Activated CD8-positive, alpha-beta T cell treated with anti-CD3 and anti-CD28 coated beads for 36 hours (primary cell): ENCODE measurements around the gene ZNF254. TPM values are rescaled to one million over a fixed set of nuclear protein-coding genes. Genes with fewer than 3 reads are reported as not detected.
A peak's percentile ranks its signal among the peaks of the same experiment; 100 is the strongest.
"Not testable (repeated sequence)": the region's sequence is repeated elsewhere in the genome, so short reads cannot be mapped to it uniquely, and the experiment has no call there.

ENCODE experiments used
- ATAC-seq: fragments of 200-7000 bp; cut with Tn5 transposase; one replicate; pipeline ENCODE4 v1.10.0; 2021; ENCODE audit warnings: mild to moderate bottlenecking, moderate library complexity
- CTCF ChIA-PET: fragments of 350-600 bp; sonication (Branson Sonifier 250); formaldehyde crosslinking; loops from one replicate; lab custom pipeline; 2021; ENCODE audit warnings: antibody characterized with exemption; lab: Charles Lee
- POLR2A ChIA-PET: fragments of 350-600 bp; sonication (Branson Sonifier 250); formaldehyde crosslinking; loops from one replicate; lab custom pipeline; 2021; ENCODE audit warnings: antibody characterized with exemption; lab: Charles Lee
- DNase-seq: peaks from one replicate; pipeline ENCODE4 v3.0.0-alpha.2; 2020
- H3K27ac Mint-ChIP-seq: one replicate; pipeline ENCODE4 v1.8.0; 2021; ENCODE audit warnings: mild to moderate bottlenecking, mixed read lengths
- H3K27me3 Mint-ChIP-seq: one replicate; pipeline ENCODE4 v1.8.0; 2021; ENCODE audit warnings: mixed read lengths
- H3K36me3 Mint-ChIP-seq: one replicate; pipeline ENCODE4 v1.8.0; 2021; ENCODE audit warnings: low read depth, mixed read lengths
- H3K4me1 Mint-ChIP-seq: one replicate; pipeline ENCODE4 v1.8.0; 2021; ENCODE audit warnings: low read depth, mixed read lengths
- H3K4me3 Mint-ChIP-seq: one replicate; pipeline ENCODE4 v1.8.0; 2021; ENCODE audit warnings: mild to moderate bottlenecking, moderate library complexity, mixed read lengths
- H3K9me3 Mint-ChIP-seq: one replicate; pipeline ENCODE4 v1.8.0; 2021; ENCODE audit warnings: mixed read lengths
- CTCF ChIP-seq: fragments of 200-600 bp; IDR thresholded peaks from one replicate; pipeline ENCODE4 v1.8.0; 2022; ENCODE audit warnings: antibody characterized with exemption, mild to moderate bottlenecking
- intact Hi-C: fragments of 100-400 bp; cut with micrococcal nuclease; formaldehyde crosslinking; loops from one replicate; pipeline ENCODE4 v1.10.0; 2022
- total RNA-seq, 2 experiments: library from RNA; stranded (reverse); gene quantifications; one replicate each; pipeline ENCODE4 v1.2.3, GENCODE V29; 2021

ZNF254 gene
- 10 to 100 TPM in 1 of 2 experiments, 1 to 10 TPM in 1; 9.7 to 10.0 TPM for total RNA-seq

- intact Hi-C loops: no loop called here
- ATAC-seq: peak; percentile 100
- no peak for TF ChIP-seq CTCF
- peaks cover 38% of the 10 kb centered on the region for H3K36me3 Mint-ChIP-seq
- CTCF ChIA-PET: interaction anchor here (0.9 to 1.1 kb wide), 2 partner anchors 13 to 45 kb away, joined by 3 to 4 read pairs; no protein-coding TSS in a partner anchor
- no peaks in the 10 kb centered on the region for H3K27me3 Mint-ChIP-seq
- H3K4me3 Mint-ChIP-seq: peak within 1 kb of the TSS; percentile 95
- POLR2A ChIA-PET: interaction anchor here (0.6 to 2.8 kb wide), 7 partner anchors 11 to 400 kb away, joined by 3 to 19 read pairs (median 4); partner anchors contain the start of genes ZNF675 and ZNF726
- no peaks in the 10 kb centered on the region for H3K9me3 Mint-ChIP-seq
- peak within 1 kb of the TSS; percentile 98 for H3K27ac Mint-ChIP-seq
- peaks cover 8% of the 10 kb centered on the region for H3K4me1 Mint-ChIP-seq
- peak; percentile 96 for DNase-seq
These were observed at the start of gene ZNF254 for GRCh38 chr19:24086974-24087595. Gene ZNF254 (plus strand): TSS chr19:24087187. CDS start chr19:24087308, 121 bp downstream.

- Mint-ChIP-seq H3K4me3 (no peak overlapping the region), H3K27me3 (no peaks in the 10 kb centered on the region), H3K9me3 (no peaks in the 10 kb centered on the region), H3K4me1 (peaks cover 39% of the 10 kb centered on the region), H3K27ac (no peak overlapping the region), H3K36me3 (peaks cover 44% of the 10 kb centered on the region)
- POLR2A ChIA-PET: no interaction called here
- DNase-seq (no peak), ATAC-seq (no peak)
- TF ChIP-seq CTCF: no peak
- CTCF ChIA-PET: no interaction called here
- intact Hi-C loops: no loop called here
These were observed 46.4 kb upstream of the ZNF254 start for GRCh38 chr19:24040621-24041020.

- Mint-ChIP-seq H3K4me1 (peaks cover 34% of the 10 kb centered on the region), H3K36me3 (peaks cover 38% of the 10 kb centered on the region)
- H3K27me3 Mint-ChIP-seq, ATAC-seq, H3K9me3 Mint-ChIP-seq, DNase-seq, CTCF ChIA-PET, POLR2A ChIA-PET, H3K27ac Mint-ChIP-seq, H3K4me3 Mint-ChIP-seq, intact Hi-C loops: not testable (repeated sequence)
These were observed 45.7 kb upstream of the ZNF254 start for GRCh38 chr19:24041326-24041725.

GRCh38 chr19:24046550-24046949 is 40.4 kb upstream of the ZNF254 start:
- Mint-ChIP-seq H3K36me3 (peaks cover 52% of the 10 kb centered on the region), H3K9me3 (no peaks in the 10 kb centered on the region), H3K27me3 (no peaks in the 10 kb centered on the region), H3K4me3 (no peak overlapping the region), H3K4me1 (peaks cover 10% of the 10 kb centered on the region), H3K27ac (no peak overlapping the region)
- no peak for DNase-seq
- POLR2A ChIA-PET: no interaction called here
- CTCF ChIA-PET: interaction anchor here (1.3 kb wide), 1 partner anchor 13 kb away, joined by 4 read pairs; no protein-coding TSS in a partner anchor
- no peak for TF ChIP-seq CTCF
- ATAC-seq: no peak
- intact Hi-C loops: no loop called here

- Mint-ChIP-seq H3K9me3 (no peaks in the 10 kb centered on the region), H3K27me3 (no peaks in the 10 kb centered on the region), H3K27ac (no peak overlapping the region), H3K4me1 (no peaks in the 10 kb centered on the region), H3K4me3 (no peak overlapping the region), H3K36me3 (peaks cover 55% of the 10 kb centered on the region)
- intact Hi-C loops: no loop called here
- CTCF ChIA-PET: interaction anchor here (1.3 kb wide), 1 partner anchor 15 kb away, joined by 3 read pairs; no protein-coding TSS in a partner anchor
- peak; percentile 42 for ATAC-seq
- POLR2A ChIA-PET: interaction anchor here (1.4 to 1.6 kb wide), 2 partner anchors 14 to 39 kb away, joined by 5 to 7 read pairs; partner anchors contain the start of gene ZNF254
- no peak for DNase-seq
- no peak for TF ChIP-seq CTCF
These were observed 38.7 kb upstream of the ZNF254 start for GRCh38 chr19:24048261-24048660.
